Measurements from ENCODE around the gene REEP6.
"Not testable (repeated sequence)": the region's sequence is repeated elsewhere in the genome, so short reads cannot be mapped to it uniquely, and the experiment has no call there.

The REEP6 gene

GRCh38 chr19:1489463-1490310 lies 1.3 kb upstream of the REEP6 start:
- DNase-seq (ENCODE audit: low read depth, low spot score): no peak

- DNase-seq (ENCODE audit: low read depth, low spot score): peak; percentile 97
Observed at GRCh38 chr19:1490311-1491113, 469 bp upstream of the REEP6 start, which contains the start of gene PCSK4. Gene PCSK4, minus strand, starts transcription at chr19:1490350. Its CDS starts 4 bp downstream, at chr19:1490346.

- no peak for DNase-seq (ENCODE audit: low read depth, low spot score)
Observed at GRCh38 chr19:1491849-1492170, 829 bp downstream of the REEP6 start.

DNA sequence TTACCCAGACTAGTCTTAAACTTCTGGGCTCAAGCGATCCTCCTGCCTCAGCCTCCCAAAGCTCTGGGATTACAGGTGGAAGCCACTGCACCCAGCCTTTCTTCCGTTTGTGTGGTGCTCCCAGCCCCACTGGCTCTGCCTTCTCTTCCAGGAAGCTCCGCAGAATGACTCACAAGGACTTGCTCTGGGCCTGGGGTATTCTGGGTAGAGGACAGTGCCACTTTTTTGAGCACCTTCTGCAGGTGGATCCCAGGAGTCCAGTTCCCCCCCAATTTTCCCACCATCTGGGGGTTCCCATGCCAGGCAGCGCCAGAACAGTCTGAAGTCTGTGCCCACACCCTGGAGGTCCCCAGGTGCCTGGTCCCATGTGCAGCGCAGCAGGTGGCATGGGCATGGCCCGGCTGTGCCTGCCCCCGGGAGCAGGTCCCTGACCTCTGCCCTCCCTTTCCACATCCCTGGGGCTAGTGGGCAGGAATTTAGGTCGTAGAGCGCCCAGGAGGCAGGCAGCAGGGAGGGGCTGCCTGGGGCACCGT lies 1.6 kb downstream of the REEP6 start:
- DNase-seq (ENCODE audit: low read depth, low spot score): no peak

DNA sequence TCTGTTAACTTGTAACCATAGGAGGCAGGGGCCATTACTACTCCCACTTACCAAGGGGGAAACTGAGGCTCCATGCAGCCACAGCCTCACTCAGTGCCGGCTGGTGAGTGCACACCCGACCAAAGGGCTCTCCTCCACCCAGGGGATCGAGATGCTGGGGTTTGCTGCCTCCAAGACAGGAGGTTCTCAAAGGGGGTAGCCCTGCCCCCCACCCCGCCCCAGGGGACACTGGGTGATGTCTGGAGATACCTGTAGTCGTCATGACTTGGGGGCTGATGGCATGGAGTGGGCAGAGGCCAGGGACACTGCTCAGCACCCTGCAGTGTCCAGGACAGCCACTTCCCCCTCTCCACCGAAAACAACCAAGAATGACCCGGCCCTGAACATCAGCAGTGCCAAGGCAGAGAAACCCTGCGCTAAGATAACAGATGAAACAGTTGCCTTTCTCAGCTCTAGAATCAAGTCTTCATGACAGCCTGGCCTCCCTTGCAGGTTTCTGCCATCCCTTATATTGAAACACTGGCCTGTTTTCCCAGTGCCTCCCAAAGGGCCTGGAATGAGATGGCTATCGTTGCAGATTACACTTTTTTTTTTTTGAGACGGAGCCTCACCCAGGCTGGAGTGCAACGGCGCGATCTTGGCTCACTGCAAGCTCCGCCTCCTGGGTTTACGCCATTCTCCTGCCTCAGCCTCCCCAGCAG lies 3.3 kb downstream of the REEP6 start:
- no peak for DNase-seq (ENCODE audit: low read depth, low spot score)

GRCh38 chr19:1495051-1495798 lies 4.2 kb downstream of the REEP6 start:
- no peak for DNase-seq (ENCODE audit: low read depth, low spot score)

GRCh38 chr19:1495799-1496713 lies 5.1 kb downstream of the REEP6 start:
- no peak for DNase-seq (ENCODE audit: low read depth, low spot score)

DNA sequence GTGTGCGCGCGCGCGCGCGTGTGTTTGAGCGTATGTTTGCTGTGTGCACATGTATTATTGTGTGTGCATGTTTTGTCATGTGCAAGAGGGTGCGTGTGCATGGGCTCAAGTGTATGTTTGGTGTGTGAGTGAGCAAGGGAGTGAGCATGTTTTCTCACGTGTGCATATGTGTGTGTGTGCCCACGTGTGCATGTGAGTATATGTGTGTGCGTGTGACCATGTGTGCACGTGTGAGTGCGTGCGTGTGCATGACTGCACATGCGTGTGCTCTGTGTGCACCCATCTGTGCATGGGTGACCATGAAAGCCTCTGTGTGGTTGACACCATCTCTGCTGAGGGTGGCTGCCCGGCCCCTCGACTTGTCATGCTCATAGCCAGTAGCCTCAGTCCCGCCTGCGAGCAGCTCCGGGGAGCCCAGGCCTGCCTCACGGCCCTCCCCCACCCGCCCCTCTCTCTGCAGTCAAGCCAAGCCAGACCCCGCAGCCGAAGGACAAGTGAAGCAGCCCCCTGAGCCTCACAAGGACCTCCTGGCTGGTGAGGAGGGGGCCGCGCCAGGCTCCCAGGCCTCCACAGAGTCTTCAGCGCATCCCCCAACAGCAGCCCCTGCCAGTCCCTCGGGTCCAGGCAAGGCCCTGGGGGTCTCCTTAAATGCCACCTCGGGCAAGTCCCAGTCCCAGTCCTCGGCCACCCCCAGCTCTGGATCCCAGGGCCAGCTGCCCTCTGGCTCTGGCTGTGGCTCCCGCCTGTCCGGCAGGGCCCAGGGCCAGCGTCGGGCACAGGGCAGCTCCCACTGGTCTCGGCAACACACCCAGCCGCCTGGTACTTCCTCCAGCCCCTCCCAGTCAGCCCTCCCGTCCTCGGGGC lies 6.0 kb downstream of the REEP6 start:
- no peak for DNase-seq (ENCODE audit: low read depth, low spot score)

DNA sequence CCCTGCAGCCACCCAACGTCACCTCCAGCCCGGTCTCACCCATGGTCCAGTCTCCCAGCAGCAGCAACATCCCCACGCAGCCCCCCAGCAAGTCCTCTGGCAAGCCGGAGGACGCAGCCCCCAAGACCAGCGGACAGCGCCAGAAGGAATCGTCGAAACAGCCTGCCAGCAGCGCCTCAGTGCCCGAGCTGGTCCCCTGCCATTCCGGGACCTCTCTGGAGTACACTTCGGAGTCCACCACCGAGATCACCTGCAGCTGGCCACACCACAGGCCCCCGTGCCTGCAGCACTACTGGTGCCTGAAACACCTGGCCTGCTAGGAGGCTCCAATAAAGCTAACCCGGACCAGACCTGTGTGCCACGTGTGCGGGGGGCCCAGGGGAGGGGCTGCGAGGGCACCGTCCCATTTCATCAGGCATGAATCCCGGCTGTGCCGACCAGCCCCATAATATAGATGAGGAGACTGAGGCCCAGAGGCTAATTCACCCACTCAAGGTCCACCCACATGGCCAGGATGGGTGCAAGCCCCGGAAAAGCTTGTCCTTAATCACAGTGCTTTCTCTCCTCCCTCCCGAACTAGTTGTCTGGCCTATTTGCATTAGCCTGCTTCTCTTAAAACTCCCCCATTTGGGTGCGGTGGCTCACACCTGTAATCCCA lies 6.7 kb downstream of the REEP6 start:
- DNase-seq (ENCODE audit: low read depth, low spot score): no peak

DNA sequence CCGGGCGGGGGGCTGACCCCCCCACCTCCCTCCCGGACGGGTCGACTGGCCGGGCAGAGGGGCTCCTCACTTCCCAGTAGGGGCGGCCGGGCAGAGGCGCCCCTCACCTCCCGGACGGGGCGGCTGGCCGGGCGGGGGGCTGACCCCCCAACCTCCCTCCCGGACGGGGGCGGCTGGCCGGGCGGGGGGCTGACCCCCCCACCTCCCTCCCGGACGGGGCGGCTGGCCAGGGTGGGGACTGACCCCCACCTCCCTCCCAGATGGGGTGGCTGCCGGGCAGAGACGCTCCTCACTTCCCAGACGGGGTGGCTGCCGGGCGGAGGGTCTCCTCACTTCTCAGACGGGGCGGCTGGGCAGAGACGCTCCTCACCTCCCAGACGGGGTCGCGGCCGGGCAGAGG lies 8.2 kb downstream of the REEP6 start:
- DNase-seq (ENCODE audit: low read depth, low spot score): not testable (repeated sequence)

DNA sequence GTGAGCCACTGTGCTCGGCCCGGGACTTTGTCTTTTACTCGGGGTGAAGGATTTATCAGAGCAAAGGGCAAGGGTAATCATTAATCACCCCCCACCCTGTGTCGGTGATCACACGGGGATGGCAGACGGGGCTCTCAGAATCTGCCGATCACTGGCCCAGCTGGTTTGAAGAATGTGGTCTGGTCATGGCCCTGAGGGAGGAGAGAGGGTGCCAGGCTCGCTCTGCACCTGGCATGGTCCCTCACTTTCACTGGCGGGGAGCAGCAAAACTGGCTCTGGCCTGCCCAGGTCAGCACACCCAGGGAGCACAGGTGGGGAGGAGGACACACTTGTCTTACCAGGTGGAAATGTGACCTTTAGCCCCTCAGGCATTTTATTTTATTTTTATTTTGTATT lies 10.2 kb downstream of the REEP6 start:
- no peak for DNase-seq (ENCODE audit: low read depth, low spot score)

GRCh38 chr19:1502433-1503088 lies 11.6 kb downstream of the REEP6 start:
- DNase-seq (ENCODE audit: low read depth, low spot score): no peak

DNA sequence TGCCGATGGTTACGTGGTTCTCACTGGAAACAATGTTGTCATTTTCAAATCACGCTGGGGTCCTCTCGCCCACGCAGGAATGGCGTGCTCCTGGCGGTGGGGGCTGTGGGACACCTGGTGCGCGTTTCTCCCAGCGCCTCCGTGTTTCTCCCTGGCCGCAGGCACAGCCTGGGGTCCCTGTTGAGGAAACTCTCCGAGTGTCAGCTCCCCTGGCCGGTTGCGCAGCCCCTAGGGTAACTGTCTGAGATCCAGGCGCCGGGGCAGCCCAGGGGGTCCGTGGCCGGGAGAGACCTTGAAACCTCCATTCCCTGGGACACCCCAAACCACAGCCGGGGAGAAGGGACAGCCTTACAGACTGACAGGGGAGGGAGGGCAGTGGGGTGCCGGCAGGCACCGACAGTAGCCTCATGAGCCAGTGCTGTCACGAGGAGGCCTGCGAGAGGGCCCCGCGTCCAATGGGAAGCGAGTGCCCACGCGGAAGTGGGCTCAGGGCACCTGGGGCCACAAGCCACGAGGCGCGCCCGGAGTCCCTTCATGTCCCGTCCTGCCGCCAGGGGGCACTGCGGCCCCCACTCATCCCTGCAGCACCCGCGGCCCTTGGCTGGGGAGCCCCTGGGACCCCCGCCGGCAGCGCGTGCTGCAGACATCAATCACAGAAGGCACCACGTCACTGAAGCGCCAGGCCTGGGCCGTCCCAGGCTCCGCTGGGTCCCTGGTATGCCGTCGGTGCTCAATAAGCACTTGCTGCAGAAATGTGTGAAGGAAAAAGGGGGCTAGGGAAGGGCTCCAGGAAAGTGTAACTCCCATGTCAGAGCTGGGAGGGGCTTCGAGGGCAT lies 12.3 kb downstream of the REEP6 start:
- DNase-seq (ENCODE audit: low read depth, low spot score): no peak

DNA sequence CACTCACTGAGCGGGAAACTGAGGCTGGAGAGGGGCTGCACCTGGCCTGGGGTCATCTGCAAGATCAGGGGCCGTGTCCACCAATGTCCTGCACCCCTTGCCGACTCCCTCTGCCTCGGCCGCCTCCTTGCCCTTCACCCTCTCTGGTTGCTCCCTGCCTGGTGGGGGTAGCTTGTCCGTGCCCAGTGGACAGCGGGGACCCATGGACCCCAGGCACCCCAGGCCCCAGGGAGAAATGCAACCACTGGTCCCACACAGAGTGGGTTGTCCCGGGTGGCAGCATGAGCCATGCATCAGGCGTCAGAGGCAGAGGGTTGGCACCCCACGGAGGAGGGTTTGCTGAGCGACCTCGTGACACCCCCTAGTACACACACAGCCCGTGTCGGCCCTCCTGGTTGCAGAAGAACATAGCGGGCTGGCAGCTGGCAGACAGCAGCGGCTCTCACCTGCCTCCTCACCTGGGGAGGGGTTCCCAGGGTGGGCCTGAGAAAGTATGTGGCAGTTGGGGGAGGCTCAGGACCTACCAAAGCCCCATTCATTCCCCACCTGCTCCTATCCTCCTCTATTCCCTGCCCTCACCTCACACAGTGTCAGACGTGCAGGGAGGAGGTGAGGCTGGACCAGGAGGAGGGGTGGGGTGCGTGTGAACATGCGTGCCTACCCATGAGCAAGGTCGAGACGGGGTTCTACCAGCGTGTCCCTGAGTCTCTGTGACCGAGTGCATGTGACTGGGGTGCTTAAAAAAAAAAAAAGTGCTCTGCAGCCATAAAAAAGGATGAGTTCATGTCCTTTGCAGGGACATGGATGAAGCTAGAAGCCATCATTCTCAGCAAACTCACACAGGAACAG lies 13.2 kb downstream of the REEP6 start:
- no peak for DNase-seq (ENCODE audit: low read depth, low spot score)

- no peak for DNase-seq (ENCODE audit: low read depth, low spot score)
Observed at GRCh38 chr19:1505012-1505411, 14.0 kb downstream of the REEP6 start.
